OCI-LY1 (cell line): ENCODE results near the gene ZNF598.

Experiments used
- EZH2 ChIP-seq: fragments of 200-600 bp; sonication (generic), shearing (Covaris generic); IDR thresholded peaks from 2 replicates; pipeline ENCODE4 v1.8.0; 2017; ENCODE audit warnings: borderline replicate concordance, mixed run types, mild to moderate bottlenecking, antibody characterized with exemption, low read length, moderate library complexity, mixed read lengths
- TF ChIP-seq, protein P1 (sequence below): fragments of 200-600 bp; sonication (generic), shearing (Covaris generic); IDR thresholded peaks from 2 replicates; pipeline ENCODE4 v1.5.1; 2017; ENCODE audit warnings: mild to moderate bottlenecking, antibody characterized with exemption, low read length, moderate library complexity, mixed read lengths

DNA sequence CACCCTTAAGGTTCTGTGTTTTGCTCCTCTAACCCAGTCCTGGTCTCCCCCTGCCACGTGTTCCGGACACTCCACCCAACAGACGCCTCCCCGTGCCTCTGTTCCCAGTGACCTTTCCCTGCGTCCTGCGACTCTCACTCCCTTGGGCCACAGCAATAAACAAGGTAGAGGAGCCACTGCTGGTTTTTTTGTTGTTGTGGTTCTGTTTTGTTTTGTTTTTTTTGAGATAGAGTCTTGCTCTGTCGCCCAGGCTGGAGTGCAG, 6.3 kb upstream of the ZNF598 start:
- TF ChIP-seq, protein P1, sequence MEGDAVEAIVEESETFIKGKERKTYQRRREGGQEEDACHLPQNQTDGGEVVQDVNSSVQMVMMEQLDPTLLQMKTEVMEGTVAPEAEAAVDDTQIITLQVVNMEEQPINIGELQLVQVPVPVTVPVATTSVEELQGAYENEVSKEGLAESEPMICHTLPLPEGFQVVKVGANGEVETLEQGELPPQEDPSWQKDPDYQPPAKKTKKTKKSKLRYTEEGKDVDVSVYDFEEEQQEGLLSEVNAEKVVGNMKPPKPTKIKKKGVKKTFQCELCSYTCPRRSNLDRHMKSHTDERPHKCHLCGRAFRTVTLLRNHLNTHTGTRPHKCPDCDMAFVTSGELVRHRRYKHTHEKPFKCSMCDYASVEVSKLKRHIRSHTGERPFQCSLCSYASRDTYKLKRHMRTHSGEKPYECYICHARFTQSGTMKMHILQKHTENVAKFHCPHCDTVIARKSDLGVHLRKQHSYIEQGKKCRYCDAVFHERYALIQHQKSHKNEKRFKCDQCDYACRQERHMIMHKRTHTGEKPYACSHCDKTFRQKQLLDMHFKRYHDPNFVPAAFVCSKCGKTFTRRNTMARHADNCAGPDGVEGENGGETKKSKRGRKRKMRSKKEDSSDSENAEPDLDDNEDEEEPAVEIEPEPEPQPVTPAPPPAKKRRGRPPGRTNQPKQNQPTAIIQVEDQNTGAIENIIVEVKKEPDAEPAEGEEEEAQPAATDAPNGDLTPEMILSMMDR, result no peak
- no peak for TF ChIP-seq EZH2
